Fibroblast of upper back skin (primary cell): ENCODE results near the gene SCGB3A2.
A peak's percentile ranks its signal among the peaks of the same experiment; 100 is the strongest.

Experiments used
- DNase-seq: peaks from one replicate; pipeline ENCODE4 v3.0.0-alpha.2; 2013

SCGB3A2 gene, protein sequence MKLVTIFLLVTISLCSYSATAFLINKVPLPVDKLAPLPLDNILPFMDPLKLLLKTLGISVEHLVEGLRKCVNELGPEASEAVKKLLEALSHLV

GRCh38 chr5:147878066-147878759 lies at the start of gene SCGB3A2:
TSS of gene SCGB3A2 (plus strand) at chr5:147878711. CDS start at chr5:147878804, 93 bp downstream.
- DNase-seq = no peak

DNA sequence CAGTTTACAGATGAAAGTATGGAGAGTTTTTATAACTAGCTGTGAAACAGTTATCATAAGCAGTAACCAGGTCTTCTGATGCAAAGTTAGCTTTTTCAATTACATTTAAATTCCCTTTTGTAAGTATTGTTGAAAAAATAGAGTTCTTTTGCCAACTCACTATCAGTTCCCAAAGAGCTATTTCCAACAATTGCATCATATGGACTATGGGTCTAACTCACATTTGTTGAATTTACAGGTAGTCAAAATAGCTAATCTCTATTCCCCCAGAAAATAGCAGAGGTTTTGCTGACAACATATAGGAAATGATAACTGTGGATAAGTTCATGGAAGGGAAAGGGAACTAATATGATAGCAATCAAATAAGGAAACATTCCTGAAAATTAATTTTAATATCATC lies 48.5 kb upstream of the SCGB3A2 start:
- peak; percentile 14 for DNase-seq

GRCh38 chr5:147831465-147831864 lies 47.0 kb upstream of the SCGB3A2 start, which contains the start of gene SPINK1:
TSS of gene SPINK1 (minus strand) at chr5:147831671. CDS start at chr5:147831577, 94 bp downstream.
- DNase-seq = no peak

DNA sequence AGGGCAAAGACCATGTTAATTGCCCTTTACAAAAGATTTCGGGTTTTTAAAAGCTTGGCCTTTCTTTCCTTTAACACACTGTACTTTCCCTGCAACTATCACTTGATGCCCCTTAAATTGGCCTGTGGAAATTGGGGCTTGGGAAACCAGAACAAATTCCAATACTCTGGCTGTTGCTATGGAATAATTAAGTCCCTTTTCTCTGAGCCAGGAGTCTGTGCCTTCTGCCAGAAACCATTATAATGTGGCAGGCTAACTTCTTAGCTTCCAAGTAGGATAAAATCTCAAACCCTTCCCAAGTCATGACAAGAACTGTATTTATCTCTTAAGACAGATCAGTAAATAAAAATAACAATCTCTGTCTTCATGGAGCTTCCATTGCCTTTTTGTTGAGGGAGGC lies 46.0 kb upstream of the SCGB3A2 start:
- DNase-seq = no peak

- no peak for DNase-seq
These were observed 43.1 kb upstream of the SCGB3A2 start for GRCh38 chr5:147835386-147835798.

GRCh38 chr5:147836439-147836838 lies 42.1 kb upstream of the SCGB3A2 start:
- DNase-seq = peak; percentile 3

DNA sequence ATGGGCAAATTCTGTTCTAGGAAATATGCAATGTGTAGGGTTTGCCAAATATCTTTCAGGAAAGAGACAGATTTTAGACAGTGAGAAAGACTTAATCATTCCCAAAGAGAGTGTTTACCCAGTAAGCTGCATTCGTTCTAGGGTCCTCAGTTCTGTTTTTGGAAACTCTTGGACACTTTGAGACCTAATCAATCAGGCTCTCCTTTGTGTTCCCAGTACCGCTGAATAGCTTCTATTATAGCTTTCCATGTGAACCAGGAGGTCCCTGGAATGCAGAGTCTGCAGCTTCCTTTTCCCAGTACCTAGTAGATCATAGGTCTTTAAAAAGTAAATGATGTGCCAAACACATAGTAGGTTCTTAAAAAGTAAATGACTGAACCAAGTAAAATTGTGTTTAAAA lies 35.6 kb upstream of the SCGB3A2 start:
- DNase-seq = no peak

DNA sequence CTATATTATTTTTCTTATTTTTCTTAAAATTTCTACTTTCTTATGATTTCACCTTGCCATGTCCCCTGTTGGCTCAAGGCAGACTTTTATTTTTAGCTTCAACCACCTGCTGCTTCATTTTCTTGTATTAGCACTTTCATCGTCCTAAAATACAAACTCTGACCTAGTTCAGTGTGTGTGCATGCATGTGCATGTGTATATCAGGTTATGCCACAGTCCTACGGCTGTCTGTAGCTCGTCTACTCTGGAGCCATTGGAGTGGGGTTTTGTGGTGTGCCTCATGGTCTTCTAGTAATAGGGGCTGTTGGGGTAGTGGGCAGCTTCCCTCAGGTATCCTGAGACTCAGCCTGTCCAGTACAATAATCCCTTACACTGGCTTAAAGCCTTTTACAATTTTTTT lies 33.7 kb upstream of the SCGB3A2 start:
- no peak for DNase-seq

DNA sequence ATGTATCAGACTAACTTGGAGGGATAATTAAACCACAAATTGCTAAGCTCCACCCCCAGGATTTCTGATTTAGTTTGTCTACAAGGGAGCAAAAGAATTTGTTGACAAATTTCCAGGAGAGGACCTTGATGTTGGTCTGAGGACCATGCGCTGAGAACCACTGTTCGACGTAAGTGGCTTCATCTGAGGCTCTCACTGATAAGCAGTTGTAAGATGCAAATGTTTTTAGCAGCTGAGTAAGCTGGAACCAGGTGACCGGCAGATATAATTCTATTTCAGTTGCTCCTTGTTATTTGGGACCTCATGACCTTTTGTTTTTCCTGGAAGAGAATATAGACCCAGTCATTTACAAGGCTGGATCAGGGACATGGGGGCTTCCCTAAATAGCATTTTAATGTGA lies 32.9 kb upstream of the SCGB3A2 start:
- no peak for DNase-seq

- DNase-seq = no peak
These were observed 29.3 kb upstream of the SCGB3A2 start for GRCh38 chr5:147849226-147849625.

GRCh38 chr5:147851578-147851977 lies 26.9 kb upstream of the SCGB3A2 start:
- no peak for DNase-seq

GRCh38 chr5:147852365-147852764 lies 26.1 kb upstream of the SCGB3A2 start:
- DNase-seq = no peak

GRCh38 chr5:147853372-147853987 lies 25.0 kb upstream of the SCGB3A2 start:
- DNase-seq = no peak

DNA sequence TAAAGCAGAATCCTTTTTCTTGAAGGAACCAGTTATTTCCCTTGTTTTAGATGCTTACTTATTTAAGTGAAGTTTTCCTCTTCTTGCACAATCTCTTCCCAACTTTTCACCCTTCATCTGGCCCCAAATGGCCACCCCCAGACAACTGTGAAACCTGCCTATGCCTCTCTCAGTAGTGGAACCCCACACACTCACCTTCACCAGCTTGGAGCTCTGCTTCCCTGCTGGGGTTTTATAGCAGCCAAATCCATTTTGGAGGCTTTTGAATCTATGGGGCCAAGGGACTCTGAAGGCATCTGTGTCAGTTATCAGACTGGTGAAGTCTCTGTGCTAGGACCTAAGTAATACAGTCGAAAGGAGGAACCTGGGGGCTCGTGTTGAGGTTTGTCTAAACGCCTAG lies 24.2 kb upstream of the SCGB3A2 start:
- no peak for DNase-seq

DNA sequence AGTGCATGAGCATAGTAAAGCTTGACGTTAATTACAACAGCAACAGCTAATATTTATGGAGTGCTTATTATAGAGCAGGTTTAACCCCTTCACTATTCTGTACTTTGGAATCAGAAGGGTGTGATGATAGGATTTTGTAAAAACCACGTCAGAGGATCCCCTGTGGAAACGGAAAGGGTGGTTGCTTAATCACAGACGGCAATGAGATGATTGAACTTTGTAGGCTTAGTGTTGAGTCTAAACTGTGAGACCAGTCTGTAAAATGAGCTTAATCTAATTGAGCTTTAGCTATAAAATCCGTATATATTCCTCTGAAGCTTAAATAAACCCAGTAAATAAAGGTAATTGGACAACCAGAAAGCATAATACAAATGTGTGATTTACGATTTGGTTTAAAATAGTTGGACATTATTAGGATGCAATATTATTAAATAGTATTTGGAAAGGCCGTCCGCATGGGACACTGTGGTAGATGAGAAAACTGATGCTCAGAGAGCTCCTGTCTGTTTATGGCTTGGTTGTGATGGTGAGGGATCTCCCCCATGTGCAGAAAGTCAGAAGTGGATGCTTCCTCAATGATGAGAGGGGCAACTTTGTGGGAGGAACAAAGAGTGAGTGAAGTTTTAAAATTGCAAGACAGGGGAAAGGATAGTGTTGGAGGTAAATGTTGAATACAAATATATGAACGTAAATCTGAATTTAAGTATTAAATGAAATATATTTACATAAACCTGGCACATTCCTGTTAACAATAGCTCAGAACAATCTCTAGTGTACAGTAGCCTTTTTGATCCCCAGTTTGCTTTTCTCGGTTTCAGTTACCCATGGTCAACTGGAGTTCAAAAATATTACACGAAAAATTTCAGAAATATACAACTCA lies 23.4 kb upstream of the SCGB3A2 start:
- DNase-seq = no peak

GRCh38 chr5:147855774-147856069 lies 22.8 kb upstream of the SCGB3A2 start:
- DNase-seq = no peak

- no peak for DNase-seq
These were observed 21.7 kb upstream of the SCGB3A2 start for GRCh38 chr5:147856801-147857200.

DNA sequence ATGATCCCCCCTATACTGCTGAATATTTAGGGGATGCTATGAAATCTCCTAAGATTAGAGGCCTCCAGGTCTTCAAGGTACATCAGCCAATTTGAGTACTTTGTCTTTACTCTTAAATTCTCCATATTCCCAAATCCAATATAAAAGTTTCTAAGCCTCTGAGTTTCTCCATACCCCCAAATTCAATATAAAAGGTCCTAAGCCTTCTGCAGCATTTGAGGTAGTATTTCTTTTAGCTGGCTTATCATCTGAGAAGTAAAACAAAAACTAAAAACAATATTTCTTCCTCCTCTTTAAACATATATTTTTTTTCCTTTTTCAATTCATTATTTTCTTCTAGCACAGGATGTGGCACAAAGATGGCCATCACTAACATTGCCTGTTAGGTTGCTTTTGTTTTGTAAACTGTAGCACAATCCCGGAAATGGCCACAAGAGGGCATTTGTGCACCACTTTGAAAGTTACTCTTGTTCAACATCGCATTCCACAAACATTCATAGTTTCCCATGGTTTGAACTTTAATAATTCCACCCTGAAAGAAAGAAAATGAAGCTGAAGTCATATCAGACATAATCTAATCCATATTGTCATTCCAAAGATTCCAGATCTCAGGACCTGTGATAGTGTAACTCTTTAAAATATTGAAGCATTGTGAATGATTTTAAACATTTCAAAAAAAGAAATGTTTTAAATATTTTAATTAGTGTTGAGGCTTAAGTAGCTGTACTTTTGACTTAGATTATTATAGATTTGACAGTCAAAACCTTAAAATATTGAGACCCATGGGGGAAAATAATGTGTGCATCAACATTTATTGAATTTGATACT lies 21.0 kb upstream of the SCGB3A2 start:
- peak; percentile 55 for DNase-seq

GRCh38 chr5:147858565-147858964 lies 19.9 kb upstream of the SCGB3A2 start:
- DNase-seq = no peak

- no peak for DNase-seq
These were observed 18.4 kb upstream of the SCGB3A2 start for GRCh38 chr5:147859962-147860640.

DNA sequence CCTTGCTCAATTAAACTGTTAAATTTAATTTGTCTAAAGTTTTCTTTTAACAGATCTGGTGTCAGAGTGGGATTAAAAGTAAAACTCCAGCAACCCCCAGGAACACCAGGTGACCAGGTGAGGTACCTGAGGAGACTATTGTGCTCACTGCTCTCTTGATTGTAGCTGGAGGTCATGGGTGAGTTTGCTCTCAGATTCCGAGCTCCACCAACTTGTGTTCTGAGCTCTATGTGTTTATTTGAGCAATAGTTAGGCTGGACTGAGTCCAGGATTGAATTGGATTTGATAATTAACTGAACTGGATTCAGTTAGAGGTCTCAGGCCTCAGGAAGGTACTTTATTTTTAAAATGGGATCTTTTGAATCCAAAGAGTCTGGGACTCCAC lies 17.9 kb upstream of the SCGB3A2 start:
- DNase-seq = no peak
